Transverse colon (tissue), 4 donors: ENCODE measurements around the gene MCM3. TPM values are rescaled to one million over a fixed set of nuclear protein-coding genes. Genes with fewer than 3 reads are reported as not detected.

Experiments used
- DNase-seq: peaks from one replicate; pipeline ENCODE4 v3.0.0-alpha.2; 2019
- H3K27ac ChIP-seq, 4 donors: fragments of 200-600 bp; sonication (generic); 2 replicates each; pipeline ENCODE4 v1.5.1; 2016 to 2018; ENCODE audit warnings: inconsistent platforms in 4 of 4
- H3K27me3 ChIP-seq: fragments of 200-600 bp; sonication (generic); 2 replicates; pipeline ENCODE4 v1.5.1; 2017; ENCODE audit warnings: inconsistent platforms
- H3K36me3 ChIP-seq, 4 donors: fragments of 200-600 bp; sonication (generic); 2 replicates each; pipeline ENCODE4 v1.5.1; 2017 to 2019; ENCODE audit warnings: inconsistent platforms in 4 of 4
- H3K4me1 ChIP-seq, 4 donors: fragments of 200-600 bp; sonication (generic); 2 replicates each; pipeline ENCODE4 v1.5.1; 2017 to 2020; ENCODE audit warnings: inconsistent platforms in 4 of 4
- H3K4me3 ChIP-seq, 4 donors: fragments of 200-600 bp; sonication (generic); 1 replicate in 1 of 4; 2 replicates in 3 of 4; pipeline versions ENCODE4 v1.5.1 to v1.6.1; 2017 to 2019; ENCODE audit warnings: inconsistent platforms in 4 of 4
- H3K9me3 ChIP-seq, 2 donors: fragments of 200-600 bp; sonication (generic); 2 replicates each; pipeline ENCODE4 v1.5.1; 2017 to 2019; ENCODE audit warnings: inconsistent platforms in 2 of 2
- CTCF ChIP-seq, 5 experiments: fragments of 200-600 bp in 3 of 5; fragments of 450-650 bp in 2 of 5; sonication (generic) in 3 of 5; IDR thresholded peaks; 1 replicate in 2 of 5; 2 replicates in 3 of 5; pipeline ENCODE4 v1.5.1; 2016 to 2017; ENCODE audit warnings: antibody characterized with exemption in 5 of 5, inconsistent platforms in 3 of 5, mild to moderate bottlenecking in 2 of 5, moderate library complexity in 1 of 5
- EP300 ChIP-seq: sonication (generic); formaldehyde crosslinking; IDR thresholded peaks from one replicate; pipeline ENCODE4 v1.6.1; 2017; ENCODE audit warnings: antibody characterized with exemption, low read depth
- POLR2A ChIP-seq: fragments of 450-650 bp; IDR thresholded peaks from one replicate; pipeline ENCODE4 v1.6.1; 2016; ENCODE audit warnings: antibody characterized with exemption, mild to moderate bottlenecking, moderate library complexity
- POLR2AphosphoS5 ChIP-seq, 3 donors: sonication (generic); formaldehyde crosslinking; IDR thresholded peaks; one replicate each; pipeline ENCODE4 v1.6.1; 2016; ENCODE audit warnings: antibody characterized with exemption in 3 of 3
- WGBS, 2 donors: methylation state at CpG; one replicate each; pipeline ENCODE4 v1.1.5; 2018; ENCODE audit warnings: low coverage in 1 of 2; 5-methylcytosine and 5-hydroxymethylcytosine counted together
- in situ Hi-C, 4 donors: fragments of 200-750 bp; cut with MboI; loops; one replicate each; pipeline versions ENCODE4 v1.15.0 to v1.15.1; 2017; ENCODE audit warnings: low sequenced_read_pairs in 3 of 4, low pct_ligation_motif_present in 1 of 4, low pct_unique_long_range_greater_than_20kb in 1 of 4
- intact Hi-C: fragments of 100-400 bp; cut with DNase I; formaldehyde crosslinking; loops from one replicate; pipeline ENCODE4 v1.15.1; 2023; ENCODE audit warnings: low total_unique reads
- total RNA-seq, 4 donors: library from RNA; depleted of rRNA; stranded (reverse); fragments of >200 nt; gene quantifications; one replicate each; pipeline ENCODE4 v1.1.0, GENCODE V29; 2016

The MCM3 gene
- total RNA-seq, 4 donors from 2014 or later, result 13.5 to 27.3 (median 24.2) TPM

DNA sequence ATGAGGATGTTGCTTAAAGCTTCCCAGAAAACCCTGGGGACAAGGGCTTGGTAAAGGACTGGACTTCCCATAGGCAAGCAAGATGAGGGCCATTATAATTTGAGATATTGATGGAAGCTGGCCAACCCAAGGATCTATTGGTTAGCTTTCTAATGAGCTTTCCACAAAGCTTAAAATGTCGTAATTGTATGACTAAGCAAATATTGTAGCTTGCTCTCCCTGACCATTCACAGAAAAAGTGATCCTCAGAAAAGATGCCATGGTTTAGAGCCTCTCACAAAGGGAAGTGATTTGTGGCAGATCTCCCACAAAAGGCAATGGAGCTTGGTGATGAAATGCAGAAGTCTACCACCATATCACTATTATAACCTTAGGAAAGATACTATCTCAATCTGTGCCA is 53.9 kb downstream of the MCM3 start:
- in situ Hi-C loops, result loop anchor here in 1 of 4 donors (10.0 kb wide), 1 partner anchor 166 kb away; no protein-coding TSS in a partner anchor
- Histone ChIP-seq H3K27me3 (no peaks in the 10 kb centered on the region), H3K36me3 (no peaks in the 10 kb centered on the region), H3K27ac (no peak overlapping the region), H3K9me3 (no peaks in the 10 kb centered on the region), H3K4me3 (no peak overlapping the region), H3K4me1 (peaks cover 0 to 7% (median 2%) of the 10 kb centered on the region in 4 donors)
- intact Hi-C loops, result no loop called here
- DNase-seq, result no peak
- 80 to 83% methylated on average over 1 of the region's 1 CpG for WGBS, 2 donors
- no peak for TF ChIP-seq POLR2AphosphoS5 (IDR thresholded peaks at IDR 0.05)
- TF ChIP-seq EP300, result no peak
- TF ChIP-seq POLR2A, result no peak
- no peak for TF ChIP-seq CTCF (IDR thresholded peaks at IDR 0.05)

DNA sequence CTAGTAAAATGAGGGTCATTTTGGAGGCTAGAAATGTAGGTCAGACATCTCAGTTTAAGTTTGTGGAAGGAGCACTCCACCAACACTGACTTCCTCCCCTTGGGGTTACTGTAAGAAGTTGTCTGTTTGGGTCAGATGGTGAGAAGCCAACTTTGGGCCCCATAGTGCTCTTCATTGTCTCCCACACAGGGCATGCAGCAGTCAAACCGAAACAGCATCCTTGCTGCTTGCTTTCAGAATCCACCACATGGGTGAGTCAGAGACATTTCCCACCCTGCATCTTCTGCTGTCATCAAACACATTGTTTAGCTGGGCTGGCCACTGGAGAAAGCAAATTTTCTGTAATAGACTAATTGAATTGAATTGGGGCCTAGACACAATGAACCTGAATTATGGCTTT is 57.0 kb downstream of the MCM3 start:
- no peaks in the 10 kb centered on the region for H3K9me3 ChIP-seq
- H3K27me3 ChIP-seq, result no peaks in the 10 kb centered on the region
- H3K4me3 ChIP-seq, result no peak overlapping the region
- H3K36me3 ChIP-seq, result no peaks in the 10 kb centered on the region
- 50% methylated on average over 1 of the region's 1 CpG; no CpG with 5 or more reads in 1 of the 2 donors for WGBS, 2 donors
- H3K4me1 ChIP-seq, result no peaks in the 10 kb centered on the region
- no peak for TF ChIP-seq CTCF (IDR thresholded peaks at IDR 0.05)
- TF ChIP-seq EP300, result no peak
- TF ChIP-seq POLR2AphosphoS5 (IDR thresholded peaks at IDR 0.05), result no peak
- TF ChIP-seq POLR2A, result no peak
- intact Hi-C loops (no loop called here), in situ Hi-C loops (no loop called here)
- no peak overlapping the region for H3K27ac ChIP-seq
- no peak for DNase-seq

DNA sequence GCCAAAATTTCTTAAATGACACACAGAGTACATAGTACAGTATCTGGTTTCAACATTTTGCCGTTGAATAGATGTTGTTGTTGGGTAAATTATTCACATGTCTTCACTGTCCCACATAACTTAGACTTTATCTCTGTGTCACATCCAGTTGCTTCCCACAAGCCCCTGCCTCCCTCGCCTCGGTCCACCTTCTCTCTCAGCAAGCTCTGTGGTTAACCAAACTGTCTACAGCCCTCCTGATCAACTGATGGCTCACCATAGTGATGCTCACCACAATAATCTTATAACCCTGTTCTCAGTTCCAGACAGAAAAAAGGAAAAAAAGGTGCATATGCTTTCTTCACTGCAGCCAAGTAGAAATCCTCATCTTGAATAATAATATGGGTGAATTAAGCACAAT is 63.2 kb downstream of the MCM3 start:
- WGBS, 2 donors, result 43 to 75% methylated on average over 3 of the region's 3 CpGs
- in situ Hi-C loops, result no loop called here
- Histone ChIP-seq H3K4me3 (no peak overlapping the region), H3K36me3 (no peaks in the 10 kb centered on the region), H3K27me3 (no peaks in the 10 kb centered on the region), H3K9me3 (no peaks in the 10 kb centered on the region), H3K4me1 (no peaks in the 10 kb centered on the region), H3K27ac (no peak overlapping the region)
- DNase-seq, result no peak
- no peak for TF ChIP-seq EP300
- TF ChIP-seq POLR2AphosphoS5 (IDR thresholded peaks at IDR 0.05), result no peak
- no peak for TF ChIP-seq POLR2A
- TF ChIP-seq CTCF (IDR thresholded peaks at IDR 0.05), result no peak
- intact Hi-C loops, result no loop called here

GRCh38 chr6:52217761-52218160 is 66.8 kb downstream of the MCM3 start:
- intact Hi-C loops (no loop called here), in situ Hi-C loops (no loop called here)
- Histone ChIP-seq H3K4me3 (no peak overlapping the region), H3K9me3 (no peaks in the 10 kb centered on the region), H3K4me1 (no peaks in the 10 kb centered on the region), H3K27ac (no peak overlapping the region), H3K36me3 (no peaks in the 10 kb centered on the region), H3K27me3 (no peaks in the 10 kb centered on the region)
- TF ChIP-seq CTCF (IDR thresholded peaks at IDR 0.05), result no peak
- no peak for TF ChIP-seq POLR2AphosphoS5 (IDR thresholded peaks at IDR 0.05)
- TF ChIP-seq POLR2A, result no peak
- WGBS, 2 donors, result 74 to 80% methylated on average over 2 of the region's 2 CpGs
- DNase-seq, result no peak
